H1 (cell line): ENCODE results near the gene ACRV1. TPM values are rescaled to one million over a fixed set of nuclear protein-coding genes. Genes with fewer than 3 reads are reported as not detected.

Source experiments
- CHD1 ChIP-seq: IDR thresholded peaks from 2 replicates; pipeline ENCODE4 v1.6.1; 2012; ENCODE audit warnings: low read depth, low read length, improper control_type of control experiment
- KDM1A ChIP-seq: fragments of 200-600, 300-600 bp; sonication (generic); IDR thresholded peaks from 2 replicates; pipeline ENCODE4 v1.7.1; 2016; ENCODE audit warnings: mild to moderate bottlenecking, low read length, borderline replicate concordance
- KDM5A ChIP-seq: fragments of 200-600 bp; IDR thresholded peaks from 2 replicates; pipeline ENCODE4 v1.7.1; 2012; ENCODE audit warnings: mild to moderate bottlenecking, low read length, inconsistent platforms, mixed read lengths
- polyA plus RNA-seq, 7 experiments: library from polyadenylated mRNA; depleted of rRNA in 3 of 7; stranded (reverse) in 5 of 7; unstranded in 2 of 7; fragments of >200 nt in 5 of 7; fragments of 200-250 nt in 2 of 7; gene quantifications; 1 replicate in 5 of 7; 2 replicates in 1 of 7; 4 replicates in 1 of 7; pipeline versions ENCODE4 v1.2.1 to v1.2.3, GENCODE V29; 2011 to 2013; ENCODE audit warnings: missing spikeins in 2 of 7, mixed read lengths in 2 of 7
- total RNA-seq: library from RNA; stranded (reverse); fragmentation: NEBNext Ultra II Directional; extraction: Animal tissue kit (Norgen Biotek cat#: 25700); gene quantifications from 2 replicates; pipeline ENCODE4 v1.2.1, GENCODE V29; 2021
- TF ChIP-seq, protein P1 (sequence below): IDR thresholded peaks from 2 replicates; pipeline ENCODE4 v1.6.1; 2012; ENCODE audit warnings: inconsistent platforms

ACRV1 gene
- total and polyA plus RNA-seq, 2 of the 8 experiments (the other 6 are each of a cell fraction or from before 2014, with no cell fraction given) = 0.06 TPM; not detected in 1

DNA sequence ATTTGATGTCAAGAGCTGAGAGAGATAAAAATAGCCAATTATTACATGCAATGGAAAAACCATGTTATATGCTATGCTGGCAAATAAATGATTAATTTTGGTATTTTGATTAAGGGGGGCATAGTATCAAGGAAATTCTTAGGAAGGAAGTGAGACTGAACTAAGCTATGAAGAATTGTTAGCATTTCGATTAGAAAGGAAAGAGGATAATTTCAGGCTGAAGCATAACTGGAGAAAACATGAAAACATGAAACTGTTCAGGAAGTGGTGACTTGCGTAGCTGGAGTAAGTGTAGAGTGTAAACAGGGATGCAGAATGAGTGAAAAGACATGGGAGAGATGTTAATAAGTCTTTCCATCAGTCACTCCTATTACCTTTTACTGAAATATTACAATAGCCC, 6.4 kb downstream of the ACRV1 start (continued):
- TF ChIP-seq KDM1A = no peak
- no peak for TF ChIP-seq CHD1
- no peak for TF ChIP-seq KDM5A
- TF ChIP-seq, protein P1, sequence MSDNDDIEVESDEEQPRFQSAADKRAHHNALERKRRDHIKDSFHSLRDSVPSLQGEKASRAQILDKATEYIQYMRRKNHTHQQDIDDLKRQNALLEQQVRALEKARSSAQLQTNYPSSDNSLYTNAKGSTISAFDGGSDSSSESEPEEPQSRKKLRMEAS = no peak
